ENCODE results near the gene FTO.

Gene FTO

GRCh38 chr16:53784291-53784690 lies 80.3 kb downstream of the FTO start:
- DNase-seq (ENCODE audit: low spot score): no peak

GRCh38 chr16:53785044-53785443 lies 81.1 kb downstream of the FTO start:
- no peak for DNase-seq (ENCODE audit: low spot score)

GRCh38 chr16:53785916-53786315 lies 82.0 kb downstream of the FTO start:
- no peak for DNase-seq (ENCODE audit: low spot score)

GRCh38 chr16:53787423-53787822 lies 83.5 kb downstream of the FTO start:
- no peak for DNase-seq (ENCODE audit: low spot score)

- peak; percentile 72 for DNase-seq (ENCODE audit: low spot score)
These were observed 85.2 kb downstream of the FTO start for GRCh38 chr16:53789137-53789536.

- no peak for DNase-seq (ENCODE audit: low spot score)
These were observed 88.4 kb downstream of the FTO start for GRCh38 chr16:53792161-53792951.

GRCh38 chr16:53803451-53803850 lies 99.5 kb downstream of the FTO start:
- DNase-seq (ENCODE audit: low spot score): no peak

- no peak for DNase-seq (ENCODE audit: low spot score)
These were observed 100.0 kb downstream of the FTO start for GRCh38 chr16:53803998-53804397.

GRCh38 chr16:53804467-53804866 lies 100.5 kb downstream of the FTO start:
- no peak for DNase-seq (ENCODE audit: low spot score)

GRCh38 chr16:53805113-53805512 lies 101.2 kb downstream of the FTO start:
- DNase-seq (ENCODE audit: low spot score): no peak

GRCh38 chr16:53805752-53806151 lies 101.8 kb downstream of the FTO start:
- no peak for DNase-seq (ENCODE audit: low spot score)

GRCh38 chr16:53809088-53809932 lies 105.4 kb downstream of the FTO start:
- peak; percentile 48 for DNase-seq (ENCODE audit: low spot score)

GRCh38 chr16:53812914-53813313 lies 109.0 kb downstream of the FTO start:
- DNase-seq (ENCODE audit: low spot score): no peak

GRCh38 chr16:53814801-53815200 lies 110.8 kb downstream of the FTO start:
- DNase-seq (ENCODE audit: low spot score): no peak

GRCh38 chr16:53816211-53816836 lies 112.4 kb downstream of the FTO start:
- peak; percentile 35 for DNase-seq (ENCODE audit: low spot score)

- DNase-seq (ENCODE audit: low spot score): peak; percentile 86
These were observed 113.3 kb downstream of the FTO start for GRCh38 chr16:53817117-53817755.

GRCh38 chr16:53817812-53818550 lies 114.0 kb downstream of the FTO start:
- DNase-seq (ENCODE audit: low spot score): no peak

- no peak for DNase-seq (ENCODE audit: low spot score)
These were observed 117.5 kb downstream of the FTO start for GRCh38 chr16:53821487-53821886.

- DNase-seq (ENCODE audit: low spot score): peak; percentile 78
These were observed 118.1 kb downstream of the FTO start for GRCh38 chr16:53821957-53822625.

- peak; percentile 21 for DNase-seq (ENCODE audit: low spot score)
These were observed 119.1 kb downstream of the FTO start for GRCh38 chr16:53822936-53823529.

GRCh38 chr16:53826658-53827057 lies 122.7 kb downstream of the FTO start:
- DNase-seq (ENCODE audit: low spot score): no peak

Data from AG20443 (cell line).